ENCODE measurements around the gene HOXC9. TPM values are rescaled to one million over a fixed set of nuclear protein-coding genes. Genes with fewer than 3 reads are reported as not detected.

HOXC9 gene
- polyA plus RNA-seq, 2 of the 4 experiments (the other 2 are of a cell fraction) = 5.2 to 6.6 TPM

GRCh38 chr12:53952871-53953734 lies 46.9 kb upstream of the HOXC9 start:
- 60% methylated on average over 30 of the region's 38 CpGs for WGBS (ENCODE audit: missing lambda C conversion rate)
- peak; percentile 22 to 47 for DNase-seq (ENCODE audit: low read depth in 1 of 2, low spot score in 1 of 2)
- Histone ChIP-seq H3K4me3 (no peak overlapping the region), H3K9me3 (no peaks in the 10 kb centered on the region), H3K4me2 (peak overlapping the region; percentile 68), H3K4me1 (peaks cover 14% of the 10 kb centered on the region), H3K27ac (peak overlapping the region; percentile 17 to 72; a peak in 4 of 6 replicates)
- no peak for FAIRE-seq
- ChIA-PET CTCF (interaction anchor here (1.0 to 2.8 kb wide), 11 partner anchors 8 to 209 kb away, joined by 3 to 11 read pairs (median 4); partner anchors contain the start of gene HOXC10), POLR2A (interaction anchor here (0.7 kb wide), 1 partner anchor 42 kb away, joined by 3 read pairs; no protein-coding TSS in a partner anchor)
- TF ChIP-seq POLR2AphosphoS2 (conservative IDR thresholded peaks at IDR 0.05; ENCODE audit: low read length) (no peak), NFE2L2 (conservative IDR thresholded peaks at IDR 0.05; ENCODE audit: low read length) (no peak), MAFK (IDR thresholded peaks at IDR 0.05; ENCODE audit: partially characterized antibody) (no peak), PBX3 (IDR thresholded peaks at IDR 0.05) (no peak), CHD2 (IDR thresholded peaks at IDR 0.05; ENCODE audit: low read length, partially characterized antibody) (no peak)
- ATAC-seq = peak; percentile 10 to 60; a peak in 4 of 6 replicates

GRCh38 chr12:53953831-53954693 lies 45.9 kb upstream of the HOXC9 start:
- ATAC-seq = no peak
- POLR2A ChIA-PET = no interaction called here
- Histone ChIP-seq H3K4me1 (peaks cover 6% of the 10 kb centered on the region; the same call in 1 of the 3 replicates), H3K27ac (no peak overlapping the region), H3K9me3 (no peaks in the 10 kb centered on the region), H3K4me3 (no peak overlapping the region), H3K4me2 (peak overlapping the region; percentile 68; the same call in 1 of the 3 replicates)
- TF ChIP-seq RAD21 (conservative IDR thresholded peaks at IDR 0.05 in 1 of 2, IDR thresholded peaks at IDR 0.05 in 1 of 2) (no peak), RARB (CRISPR knock-in tag; IDR thresholded peaks at IDR 0.05) (no peak), CHD2 (IDR thresholded peaks at IDR 0.05; ENCODE audit: low read length, partially characterized antibody) (no peak), NR3C1 (IDR thresholded peaks at IDR 0.05) (no peak), RCOR1 (IDR thresholded peaks at IDR 0.05; ENCODE audit: low read depth, low read length) (no peak)
- CTCF ChIA-PET = interaction anchor here (0.6 to 2.8 kb wide), 17 partner anchors 12 to 613 kb away, joined by 3 to 11 read pairs (median 4); partner anchors contain the start of genes HOXC10 and HOXC13
- no peak for FAIRE-seq
- 83% methylated on average over 19 of the region's 19 CpGs for WGBS (ENCODE audit: missing lambda C conversion rate)
- no peak for DNase-seq (ENCODE audit: low read depth in 1 of 2, low spot score in 1 of 2)

- DNase-seq (ENCODE audit: low read depth in 1 of 2, low spot score in 1 of 2) = no peak
- 69% methylated on average over 20 of the region's 20 CpGs for WGBS (ENCODE audit: missing lambda C conversion rate)
- no peak for FAIRE-seq
- H3K4me3 ChIP-seq = no peak within 1 kb of the TSS
- no peak within 1 kb of the TSS for H3K27ac ChIP-seq
- no peak for ATAC-seq
- H3K9me3 ChIP-seq = no peaks in the 10 kb centered on the region
- no peak within 1 kb of the TSS for H3K4me2 ChIP-seq
- H3K4me1 ChIP-seq = 0 out of 3 replicates have a peak, but pooled peaks cover 3% of the 10 kb centered on the region
- ChIA-PET POLR2A (no interaction called here), CTCF (interaction anchor here (0.6 to 1.7 kb wide), 12 partner anchors 12 to 209 kb away, joined by 3 to 9 read pairs (median 3); partner anchors contain the start of genes HOXC10 and HOXC13)
- TF ChIP-seq KDM5A (IDR thresholded peaks at IDR 0.05) (no peak), CTCF (IDR thresholded peaks at IDR 0.05) (no peak), BCL3 (IDR thresholded peaks at IDR 0.05) (no peak), RFX5 (IDR thresholded peaks at IDR 0.05) (no peak), FOXS1 (CRISPR knock-in tag; IDR thresholded peaks at IDR 0.05) (no peak), USF2 (IDR thresholded peaks at IDR 0.05) (0 out of 2 replicates have a peak, but pooled peaks have one; percentile 12), ELK1 (IDR thresholded peaks at IDR 0.05; ENCODE audit: low read depth, low read length) (no peak)
Observed at GRCh38 chr12:53954694-53955035, 45.3 kb upstream of the HOXC9 start, which contains the start of gene HOXC12. HOXC12 (plus strand) TSS chr12:53954903; CDS start chr12:53954930, 27 bp downstream.
